Mesenchymal stem cell (in vitro differentiated cells and primary cell): ENCODE measurements around the gene SLC26A4.

Experiments used
- DNase-seq: peaks from one replicate; pipeline ENCODE4 v3.0.0-alpha.2; 2013
- H2AFZ ChIP-seq: one replicate; pipeline ENCODE4 v1.6.1; 2013; ENCODE audit warnings: low read depth, mild to moderate bottlenecking, control low read depth, inconsistent platforms, low read length, moderate library complexity
- H2AK5ac ChIP-seq: 2 replicates; pipeline ENCODE4 v1.6.1; 2013; ENCODE audit warnings: low read length, moderate library complexity, mild to moderate bottlenecking, inconsistent platforms; ENCODE audit not compliant: severe bottlenecking
- H2BK120ac ChIP-seq: one replicate; pipeline ENCODE4 v1.6.1; 2013; ENCODE audit warnings: low read depth, mild to moderate bottlenecking, inconsistent platforms, low read length, moderate library complexity
- H2BK12ac ChIP-seq, 2 experiments: one replicate each; pipeline ENCODE4 v1.6.1; 2013; ENCODE audit warnings: inconsistent platforms in 2 of 2, low read length in 2 of 2, mild to moderate bottlenecking in 2 of 2, moderate library complexity in 2 of 2, control low read depth in 1 of 2
- H2BK15ac ChIP-seq: one replicate; pipeline ENCODE4 v1.6.1; 2013; ENCODE audit warnings: mild to moderate bottlenecking, low read depth, inconsistent platforms; ENCODE audit not compliant: poor library complexity, severe bottlenecking
- H2BK5ac ChIP-seq: 2 replicates; pipeline ENCODE4 v1.6.1; 2013; ENCODE audit warnings: low read depth, mild to moderate bottlenecking, low read length, control low read depth, inconsistent platforms; ENCODE audit not compliant: poor library complexity, severe bottlenecking
- H3K14ac ChIP-seq, 2 experiments: one replicate each; pipeline ENCODE4 v1.6.1; 2013; ENCODE audit warnings: inconsistent platforms in 2 of 2, low read length in 2 of 2, control low read depth in 1 of 2, mild to moderate bottlenecking in 1 of 2, moderate library complexity in 1 of 2
- H3K18ac ChIP-seq, 2 experiments: one replicate each; pipeline ENCODE4 v1.6.1; 2013; ENCODE audit warnings: inconsistent platforms in 2 of 2, low read length in 2 of 2, control low read depth in 1 of 2, low read depth in 1 of 2, mild to moderate bottlenecking in 1 of 2
- H3K23ac ChIP-seq, 2 experiments: one replicate each; pipeline ENCODE4 v1.6.1; 2013; ENCODE audit warnings: inconsistent platforms in 2 of 2, low read length in 2 of 2, mild to moderate bottlenecking in 2 of 2, moderate library complexity in 2 of 2, control low read depth in 1 of 2
- H3K27ac ChIP-seq: 2 replicates; pipeline ENCODE4 v1.5.1; 2013; ENCODE audit warnings: mild to moderate bottlenecking, moderate library complexity, low read length, control low read depth, inconsistent platforms; ENCODE audit not compliant: poor library complexity, severe bottlenecking
- H3K27me3 ChIP-seq, 2 experiments: 2 replicates each; pipeline versions ENCODE4 v1.6.1 to v1.7.0; 2013; ENCODE audit warnings: low read length in 2 of 2, mild to moderate bottlenecking in 2 of 2, moderate library complexity in 2 of 2, control low read depth in 1 of 2, inconsistent platforms in 1 of 2; ENCODE audit not compliant: control insufficient read depth in 1 of 2, insufficient read depth in 1 of 2
- H3K36me3 ChIP-seq, 2 experiments: 2 replicates each; pipeline versions ENCODE4 v1.6.1 to v1.7.0; 2013; ENCODE audit warnings: low read length in 2 of 2, control low read depth in 1 of 2, inconsistent platforms in 1 of 2, low read depth in 1 of 2, mild to moderate bottlenecking in 1 of 2; ENCODE audit not compliant: insufficient read depth in 2 of 2, control insufficient read depth in 1 of 2
- H3K4ac ChIP-seq, 2 experiments: one replicate each; pipeline ENCODE4 v1.6.1; 2013; ENCODE audit warnings: inconsistent platforms in 2 of 2, low read length in 2 of 2, mild to moderate bottlenecking in 2 of 2, moderate library complexity in 2 of 2, control low read depth in 1 of 2, low read depth in 1 of 2
- H3K4me1 ChIP-seq: 2 replicates; pipeline ENCODE4 v1.6.1; 2013; ENCODE audit warnings: low read depth, low read length, control low read depth; ENCODE audit not compliant: control insufficient read depth, insufficient read depth
- H3K4me2 ChIP-seq: 2 replicates; pipeline ENCODE4 v1.6.1; 2013; ENCODE audit warnings: low read length, mild to moderate bottlenecking, inconsistent platforms; ENCODE audit not compliant: poor library complexity, severe bottlenecking
- H3K4me3 ChIP-seq, 2 experiments: 2 replicates each; pipeline versions ENCODE4 v1.5.1 to v1.7.0; 2013; ENCODE audit warnings: low read length in 2 of 2, mild to moderate bottlenecking in 2 of 2, control low read depth in 1 of 2, low read depth in 1 of 2; ENCODE audit not compliant: insufficient read depth in 1 of 2
- H3K79me1 ChIP-seq: replicated peaks from 2 replicates; pipeline ENCODE4 v1.6.1; 2013; ENCODE audit warnings: mild to moderate bottlenecking, control low read depth, low read length, inconsistent platforms; ENCODE audit not compliant: poor library complexity, severe bottlenecking
- H3K9ac ChIP-seq: 2 replicates; pipeline ENCODE4 v1.7.0; 2013; ENCODE audit warnings: mild to moderate bottlenecking, low read length, moderate library complexity
- H3K9me3 ChIP-seq: 2 replicates; pipeline ENCODE4 v1.7.0; 2013; ENCODE audit warnings: mild to moderate bottlenecking, low read length; ENCODE audit not compliant: control insufficient read depth
- H4K8ac ChIP-seq: one replicate; pipeline ENCODE4 v1.6.1; 2013; ENCODE audit warnings: inconsistent platforms, mild to moderate bottlenecking, low read length, moderate library complexity
- H4K91ac ChIP-seq: one replicate; pipeline ENCODE4 v1.6.1; 2013; ENCODE audit warnings: mild to moderate bottlenecking, low read length, inconsistent platforms
- WGBS: methylation state at CpG from one replicate; pipeline ENCODE4 v1.1.7; 2013; ENCODE audit warnings: mixed read lengths; 5-methylcytosine and 5-hydroxymethylcytosine counted together

SLC26A4 gene

GRCh38 chr7:107615910-107616680, 44.5 kb upstream of the SLC26A4 start:
- no peak overlapping the region for H4K8ac ChIP-seq
- no peak overlapping the region for H2BK12ac ChIP-seq
- WGBS = 100% methylated on average over 3 of the region's 4 CpGs
- no peak overlapping the region for H2AFZ ChIP-seq
- H2BK5ac ChIP-seq = no peak overlapping the region
- H2BK15ac ChIP-seq = no peak overlapping the region
- H2BK120ac ChIP-seq = no peak overlapping the region
- H3K79me1 ChIP-seq = peaks cover 6% of the 10 kb centered on the region
- no peak overlapping the region for H3K23ac ChIP-seq
- H3K4me1 ChIP-seq = peaks cover 3% of the 10 kb centered on the region
- H3K9me3 ChIP-seq = no peaks in the 10 kb centered on the region
- H3K14ac ChIP-seq = no peak overlapping the region
- no peak overlapping the region for H3K4me2 ChIP-seq
- no peak for DNase-seq
- H2AK5ac ChIP-seq = no peak overlapping the region
- H3K4ac ChIP-seq = no peak overlapping the region
- H3K27me3 ChIP-seq = no peaks in the 10 kb centered on the region
- no peak overlapping the region for H3K18ac ChIP-seq
- peaks cover 11 to 72% of the 10 kb centered on the region in 2 experiments for H3K36me3 ChIP-seq
- H3K9ac ChIP-seq = no peak overlapping the region
- H4K91ac ChIP-seq = no peak overlapping the region
- no peak overlapping the region for H3K27ac ChIP-seq
- no peak overlapping the region for H3K4me3 ChIP-seq

DNA sequence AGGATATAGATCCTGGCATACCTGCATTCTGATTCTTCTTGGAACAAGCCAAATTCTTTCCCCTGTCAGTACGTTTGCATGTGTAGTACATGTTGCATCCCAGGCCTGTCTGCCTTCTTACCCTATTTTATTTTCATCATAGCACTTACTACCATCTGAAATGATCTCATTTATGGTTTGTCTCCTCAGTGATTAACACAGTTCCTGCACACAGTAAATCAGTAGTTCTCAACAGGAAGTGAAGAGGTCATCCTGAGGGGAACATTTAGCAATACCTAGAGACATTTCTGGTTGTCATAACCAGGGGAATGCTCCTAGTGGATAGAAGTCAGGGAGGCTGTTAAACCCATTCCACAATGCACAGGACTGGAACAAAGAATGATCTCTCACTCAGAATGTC, 38.2 kb upstream of the SLC26A4 start:
- peaks cover 2% of the 10 kb centered on the region for H3K4me1 ChIP-seq
- H3K23ac ChIP-seq = no peak overlapping the region
- no peak overlapping the region for H4K91ac ChIP-seq
- H3K9ac ChIP-seq = no peak overlapping the region
- no peak overlapping the region for H2BK12ac ChIP-seq
- H3K36me3 ChIP-seq = peaks cover 3 to 44% of the 10 kb centered on the region in 2 experiments
- H2BK5ac ChIP-seq = no peak overlapping the region
- no peaks in the 10 kb centered on the region for H3K27me3 ChIP-seq
- WGBS = 75% methylated on average over 1 of the region's 1 CpG
- no peak overlapping the region for H3K27ac ChIP-seq
- peak; percentile 81 for DNase-seq
- no peak overlapping the region for H2BK15ac ChIP-seq
- H4K8ac ChIP-seq = no peak overlapping the region
- H3K9me3 ChIP-seq = no peaks in the 10 kb centered on the region
- H2BK120ac ChIP-seq = no peak overlapping the region
- H3K4me2 ChIP-seq = no peak overlapping the region
- no peak overlapping the region for H3K18ac ChIP-seq
- no peaks in the 10 kb centered on the region for H3K79me1 ChIP-seq
- H3K4me3 ChIP-seq = no peak overlapping the region
- H2AFZ ChIP-seq = no peak overlapping the region
- no peak overlapping the region for H3K14ac ChIP-seq
- H3K4ac ChIP-seq = no peak overlapping the region
- no peak overlapping the region for H2AK5ac ChIP-seq

DNA sequence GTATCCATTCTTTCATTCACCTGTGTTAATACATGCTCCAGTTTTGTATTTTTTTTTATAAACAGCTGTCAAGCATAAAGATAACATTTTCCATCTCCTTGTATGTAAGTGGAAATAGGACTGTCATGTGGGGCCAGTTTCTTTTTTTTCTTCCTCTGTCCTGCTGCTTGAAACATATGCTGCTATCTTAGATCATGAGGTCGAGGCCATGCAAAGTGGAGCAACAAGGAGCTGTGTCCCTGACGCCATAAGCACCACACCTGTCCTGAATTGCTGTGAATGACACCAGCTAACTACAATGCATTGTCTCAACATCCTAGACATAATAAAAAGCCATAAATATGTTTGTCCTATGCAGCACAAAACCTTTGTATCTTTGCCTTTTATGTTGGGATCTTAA, 37.7 kb upstream of the SLC26A4 start:
- no peak overlapping the region for H4K91ac ChIP-seq
- H4K8ac ChIP-seq = no peak overlapping the region
- no peak overlapping the region for H2AK5ac ChIP-seq
- H2AFZ ChIP-seq = no peak overlapping the region
- no peaks in the 10 kb centered on the region for H3K27me3 ChIP-seq
- H3K14ac ChIP-seq = no peak overlapping the region
- H2BK12ac ChIP-seq = peak overlapping the region in 1 of 2 experiments; percentile 42
- H3K27ac ChIP-seq = no peak overlapping the region
- no peak overlapping the region for H3K9ac ChIP-seq
- no peak overlapping the region for H3K4ac ChIP-seq
- no peak for DNase-seq
- H3K4me1 ChIP-seq = peaks cover 2% of the 10 kb centered on the region
- no peak overlapping the region for H3K4me2 ChIP-seq
- WGBS = 95% methylated on average over 2 of the region's 2 CpGs
- no peaks in the 10 kb centered on the region for H3K79me1 ChIP-seq
- H2BK5ac ChIP-seq = no peak overlapping the region
- H2BK15ac ChIP-seq = no peak overlapping the region
- H3K23ac ChIP-seq = no peak overlapping the region
- H3K18ac ChIP-seq = no peak overlapping the region
- H3K4me3 ChIP-seq = no peak overlapping the region
- no peaks in the 10 kb centered on the region for H3K9me3 ChIP-seq
- no peak overlapping the region for H2BK120ac ChIP-seq
- peaks cover 3 to 39% of the 10 kb centered on the region in 2 experiments for H3K36me3 ChIP-seq

GRCh38 chr7:107627002-107627401, 33.6 kb upstream of the SLC26A4 start:
- no peak overlapping the region for H3K4me2 ChIP-seq
- H3K23ac ChIP-seq = no peak overlapping the region
- H2BK12ac ChIP-seq = no peak overlapping the region
- H3K14ac ChIP-seq = no peak overlapping the region
- no peak overlapping the region for H3K4me3 ChIP-seq
- H2AFZ ChIP-seq = no peak overlapping the region
- no peak overlapping the region for H3K27ac ChIP-seq
- H3K36me3 ChIP-seq = peaks cover 9 to 13% of the 10 kb centered on the region in 2 experiments
- no peak overlapping the region for H2AK5ac ChIP-seq
- no peak overlapping the region for H4K8ac ChIP-seq
- H3K18ac ChIP-seq = no peak overlapping the region
- no peak overlapping the region for H3K4ac ChIP-seq
- peaks cover 2% of the 10 kb centered on the region for H3K4me1 ChIP-seq
- H3K9me3 ChIP-seq = no peaks in the 10 kb centered on the region
- H3K79me1 ChIP-seq = no peaks in the 10 kb centered on the region
- 93% methylated on average over 4 of the region's 4 CpGs for WGBS
- H3K27me3 ChIP-seq = no peaks in the 10 kb centered on the region
- no peak overlapping the region for H3K9ac ChIP-seq
- H2BK5ac ChIP-seq = no peak overlapping the region
- no peak overlapping the region for H2BK120ac ChIP-seq
- no peak overlapping the region for H2BK15ac ChIP-seq
- H4K91ac ChIP-seq = no peak overlapping the region
- DNase-seq = no peak
